IPS-15b (cell line): Measurements from ENCODE around the gene SPTAN1.
"Not testable (repeated sequence)": the region's sequence is repeated elsewhere in the genome, so short reads cannot be mapped to it uniquely, and the experiment has no call there.

Experiments
- H3K27me3 ChIP-seq: one replicate; pipeline ENCODE4 v1.6.1; 2013; ENCODE audit warnings: low read length; ENCODE audit not compliant: control insufficient read depth, insufficient read depth
- H3K36me3 ChIP-seq: one replicate; pipeline ENCODE4 v1.6.1; 2013; ENCODE audit warnings: low read length; ENCODE audit not compliant: control insufficient read depth, insufficient read depth
- H3K4me1 ChIP-seq: one replicate; pipeline ENCODE4 v1.6.1; 2013; ENCODE audit warnings: mild to moderate bottlenecking, low read length; ENCODE audit not compliant: control insufficient read depth, insufficient read depth
- H3K4me3 ChIP-seq: one replicate; pipeline ENCODE4 v1.5.1; 2013; ENCODE audit warnings: low read depth, low read length
- H3K9ac ChIP-seq: one replicate; pipeline ENCODE4 v1.6.1; 2013; ENCODE audit warnings: low read depth, mild to moderate bottlenecking, low read length
- H3K9me3 ChIP-seq: one replicate; pipeline ENCODE4 v1.6.1; 2013; ENCODE audit warnings: mild to moderate bottlenecking, low read length; ENCODE audit not compliant: control insufficient read depth, insufficient read depth

The SPTAN1 gene

GRCh38 chr9:128585155-128585554 is 32.8 kb downstream of the SPTAN1 start:
- H3K4me3 ChIP-seq, H3K4me1 ChIP-seq, H3K9me3 ChIP-seq, H3K27me3 ChIP-seq, H3K9ac ChIP-seq: not testable (repeated sequence)
- peaks cover 52% of the 10 kb centered on the region for H3K36me3 ChIP-seq

GRCh38 chr9:128586934-128587333 is 34.5 kb downstream of the SPTAN1 start:
- not testable (repeated sequence) for H3K4me1 ChIP-seq, H3K4me3 ChIP-seq, H3K9ac ChIP-seq, H3K27me3 ChIP-seq, H3K9me3 ChIP-seq
- H3K36me3 ChIP-seq = peaks cover 51% of the 10 kb centered on the region

DNA sequence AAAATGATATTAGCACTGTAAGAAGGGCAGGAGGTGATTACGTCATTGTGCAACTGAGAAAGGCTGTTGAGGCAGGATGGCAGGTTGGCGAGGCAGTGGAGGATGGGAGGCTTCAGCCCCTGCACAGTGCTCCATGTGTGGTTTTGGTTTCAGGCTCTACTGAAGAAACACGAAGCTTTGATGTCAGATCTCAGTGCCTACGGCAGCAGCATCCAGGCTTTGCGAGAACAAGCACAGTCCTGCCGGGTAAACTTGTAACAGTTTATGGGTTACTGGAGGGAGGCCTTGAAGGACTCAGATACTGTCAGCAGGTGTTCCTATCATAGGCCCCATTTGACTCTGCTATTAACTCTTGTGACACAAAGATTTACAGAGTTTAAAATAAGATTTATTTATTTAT is 35.1 kb downstream of the SPTAN1 start:
- no peaks in the 10 kb centered on the region for H3K4me1 ChIP-seq
- H3K4me3 ChIP-seq = no peak overlapping the region
- no peaks in the 10 kb centered on the region for H3K27me3 ChIP-seq
- no peak overlapping the region for H3K9ac ChIP-seq
- H3K36me3 ChIP-seq = peaks cover 52% of the 10 kb centered on the region
- H3K9me3 ChIP-seq = no peaks in the 10 kb centered on the region

DNA sequence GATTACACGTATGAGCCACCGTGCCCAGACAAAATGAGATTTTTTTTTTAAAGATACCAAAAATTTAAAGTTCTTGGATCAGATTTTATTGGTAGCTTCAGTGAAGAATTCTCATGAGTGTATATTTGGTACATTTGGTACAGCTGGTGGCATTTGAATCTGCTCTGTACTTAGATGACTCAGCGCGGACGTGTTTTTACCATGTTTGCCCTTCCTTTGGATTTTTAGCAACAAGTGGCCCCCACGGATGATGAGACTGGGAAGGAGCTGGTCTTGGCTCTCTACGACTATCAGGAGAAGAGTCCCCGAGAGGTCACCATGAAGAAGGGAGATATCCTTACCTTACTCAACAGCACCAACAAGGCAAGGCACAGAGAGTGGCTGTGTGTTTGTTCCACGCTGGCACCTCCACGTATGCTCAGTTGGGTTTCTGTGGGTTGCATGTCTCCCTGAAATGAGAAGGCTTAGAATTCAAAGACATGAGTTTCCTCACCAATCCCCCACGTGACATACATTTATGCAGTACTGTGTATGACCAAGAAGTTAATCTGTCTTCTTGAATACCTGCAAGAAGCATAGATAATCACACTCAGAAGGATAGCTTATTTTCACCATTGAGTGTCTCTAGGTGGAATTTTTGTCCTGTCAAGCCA is 36.3 kb downstream of the SPTAN1 start:
- peaks cover 58% of the 10 kb centered on the region for H3K36me3 ChIP-seq
- H3K4me1 ChIP-seq = no peaks in the 10 kb centered on the region
- H3K27me3 ChIP-seq = no peaks in the 10 kb centered on the region
- H3K4me3 ChIP-seq = no peak overlapping the region
- no peaks in the 10 kb centered on the region for H3K9me3 ChIP-seq
- no peak overlapping the region for H3K9ac ChIP-seq

- H3K4me1 ChIP-seq = no peaks in the 10 kb centered on the region
- H3K4me3 ChIP-seq = no peak overlapping the region
- H3K9ac ChIP-seq = no peak overlapping the region
- no peaks in the 10 kb centered on the region for H3K27me3 ChIP-seq
- no peaks in the 10 kb centered on the region for H3K9me3 ChIP-seq
- H3K36me3 ChIP-seq = peaks cover 34% of the 10 kb centered on the region
Observed at GRCh38 chr9:128593039-128593438, 40.7 kb downstream of the SPTAN1 start.

GRCh38 chr9:128593856-128594255 is 41.5 kb downstream of the SPTAN1 start:
- Histone ChIP-seq H3K27me3 (no peaks in the 10 kb centered on the region), H3K36me3 (peaks cover 31% of the 10 kb centered on the region), H3K9ac (no peak overlapping the region), H3K4me3 (no peak overlapping the region), H3K4me1 (no peaks in the 10 kb centered on the region), H3K9me3 (no peaks in the 10 kb centered on the region)

- H3K36me3 ChIP-seq = peaks cover 35% of the 10 kb centered on the region
- no peaks in the 10 kb centered on the region for H3K4me1 ChIP-seq
- no peak overlapping the region for H3K4me3 ChIP-seq
- no peaks in the 10 kb centered on the region for H3K9me3 ChIP-seq
- H3K9ac ChIP-seq = no peak overlapping the region
- no peaks in the 10 kb centered on the region for H3K27me3 ChIP-seq
Observed at GRCh38 chr9:128595471-128595870, 43.1 kb downstream of the SPTAN1 start.

- Histone ChIP-seq H3K4me3 (no peak overlapping the region), H3K9me3 (no peaks in the 10 kb centered on the region), H3K9ac (no peak overlapping the region), H3K27me3 (no peaks in the 10 kb centered on the region), H3K36me3 (peaks cover 30% of the 10 kb centered on the region), H3K4me1 (no peaks in the 10 kb centered on the region)
Observed at GRCh38 chr9:128600099-128600498, 47.7 kb downstream of the SPTAN1 start.

DNA sequence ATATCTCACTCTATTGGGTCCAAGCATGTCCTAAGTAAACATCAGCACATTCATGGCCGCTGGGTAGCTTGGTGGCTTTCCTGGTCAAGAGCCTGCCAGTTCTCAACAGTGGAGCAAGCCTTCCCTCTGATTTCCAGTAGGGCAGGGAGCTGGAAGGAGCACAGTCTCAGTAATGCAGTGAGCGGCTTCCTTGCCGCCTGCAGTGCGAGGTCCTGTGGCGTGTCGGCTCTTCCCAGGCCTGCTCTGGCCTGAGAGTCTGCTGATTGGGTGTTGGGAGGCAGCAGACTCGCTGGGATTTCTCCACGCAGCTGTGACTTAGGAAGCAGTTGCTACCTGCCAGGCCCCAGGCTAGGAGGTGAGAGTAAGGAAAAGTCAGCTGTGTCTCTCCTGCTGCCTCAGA is 51.3 kb downstream of the SPTAN1 start:
- Histone ChIP-seq H3K9ac (no peak overlapping the region), H3K27me3 (no peaks in the 10 kb centered on the region), H3K9me3 (no peaks in the 10 kb centered on the region), H3K4me3 (no peak overlapping the region), H3K4me1 (no peaks in the 10 kb centered on the region), H3K36me3 (peaks cover 48% of the 10 kb centered on the region)

GRCh38 chr9:128607642-128608350 is 55.4 kb downstream of the SPTAN1 start:
- Histone ChIP-seq H3K4me1 (no peaks in the 10 kb centered on the region), H3K9ac (no peak overlapping the region), H3K4me3 (no peak overlapping the region), H3K27me3 (no peaks in the 10 kb centered on the region), H3K36me3 (peaks cover 54% of the 10 kb centered on the region), H3K9me3 (no peaks in the 10 kb centered on the region)

DNA sequence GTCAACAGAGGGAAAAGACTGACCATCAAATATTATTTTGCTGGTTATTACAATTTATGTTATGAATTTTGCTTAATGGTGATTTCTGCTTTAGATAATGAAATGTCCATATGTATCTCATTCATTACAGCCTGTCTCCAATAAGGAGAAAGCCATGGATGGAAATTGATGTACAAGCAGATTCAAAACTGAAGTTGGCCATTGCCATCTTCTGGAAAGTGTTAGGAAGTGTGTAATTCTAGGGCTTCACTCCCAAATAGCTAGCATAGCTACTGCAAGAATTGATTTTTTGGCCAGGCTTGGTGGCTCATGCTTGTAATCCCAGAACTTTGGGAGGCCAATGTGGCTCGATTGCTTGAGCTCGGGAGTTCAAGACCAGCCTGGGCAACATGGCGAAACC is 58.5 kb downstream of the SPTAN1 start:
- Histone ChIP-seq H3K27me3 (no peaks in the 10 kb centered on the region), H3K4me1 (no peaks in the 10 kb centered on the region), H3K9ac (no peak overlapping the region), H3K36me3 (peaks cover 59% of the 10 kb centered on the region), H3K9me3 (no peaks in the 10 kb centered on the region), H3K4me3 (no peak overlapping the region)

GRCh38 chr9:128611600-128612394 is 59.4 kb downstream of the SPTAN1 start:
- H3K4me1 ChIP-seq = no peaks in the 10 kb centered on the region
- H3K27me3 ChIP-seq = no peaks in the 10 kb centered on the region
- no peak overlapping the region for H3K4me3 ChIP-seq
- no peaks in the 10 kb centered on the region for H3K9me3 ChIP-seq
- H3K36me3 ChIP-seq = peaks cover 58% of the 10 kb centered on the region
- H3K9ac ChIP-seq = no peak overlapping the region
